HepG2 (cell line): ENCODE measurements around the gene NUP153. TPM values are rescaled to one million over a fixed set of nuclear protein-coding genes. Genes with fewer than 3 reads are reported as not detected.

Source experiments
- CTCF ChIP-seq: sonication (generic); formaldehyde crosslinking; IDR thresholded peaks from 2 replicates; pipeline ENCODE4 v1.5.0; 2020; ENCODE audit warnings: mild to moderate bottlenecking, missing genetic modification reagents, moderate library complexity
- EP300 ChIP-seq, 3 experiments: sonication (generic) in 1 of 3; formaldehyde crosslinking in 1 of 3; IDR thresholded peaks; 2 replicates each; pipeline versions ENCODE4 v1.5.1 to v1.6.1; 2011 to 2020; ENCODE audit warnings: low read depth in 2 of 3, low read length in 2 of 3, borderline replicate concordance in 1 of 3, improper control_type of control experiment in 1 of 3, mild to moderate bottlenecking in 1 of 3, missing genetic modification reagents in 1 of 3, moderate library complexity in 1 of 3
- GATA4 ChIP-seq: sonication (generic); IDR thresholded peaks from 2 replicates; pipeline ENCODE4 v1.6.1; 2016; ENCODE audit warnings: antibody characterized with exemption, low read depth, borderline replicate concordance
- HMGXB4 ChIP-seq, 2 experiments: sonication (generic) in 1 of 2; formaldehyde crosslinking in 1 of 2; IDR thresholded peaks; 2 replicates each; pipeline versions ENCODE4 v1.4.0 to v1.6.1; 2018 to 2020; ENCODE audit warnings: missing genetic modification reagents in 2 of 2, borderline replicate concordance in 1 of 2, low read depth in 1 of 2, mild to moderate bottlenecking in 1 of 2, missing biosample characterization in 1 of 2
- JDP2 ChIP-seq: sonication (generic); formaldehyde crosslinking; IDR thresholded peaks from 2 replicates; pipeline ENCODE4 v1.8.1; 2022; ENCODE audit warnings: missing genetic modification reagents, borderline replicate concordance
- SMC3 ChIP-seq: IDR thresholded peaks from 2 replicates; pipeline ENCODE4 v1.6.1; 2011; ENCODE audit warnings: low read length, improper control_type of control experiment
- ZNF564 ChIP-seq: sonication (generic); formaldehyde crosslinking; IDR thresholded peaks from 2 replicates; pipeline ENCODE4 v1.8.1; 2023; ENCODE audit warnings: mild to moderate bottlenecking, missing genetic modification reagents
- polyA plus RNA-seq, 8 experiments: library from polyadenylated mRNA; depleted of rRNA in 3 of 8; stranded (reverse) in 7 of 8; unstranded in 1 of 8; fragments of >200 nt; fragmentation: Illumina TruSeq in 4 of 8; extraction: Trizol in 4 of 8; gene quantifications; 2 replicates each; pipeline versions ENCODE4 v1.2.1 to v1.2.3, GENCODE V29; 2011 to 2016; ENCODE audit warnings: low read depth in 4 of 8, missing spikeins in 1 of 8, mixed read lengths in 1 of 8; ENCODE audit not compliant: insufficient read depth in 1 of 8
- total RNA-seq, 5 experiments: library from RNA; depleted of rRNA; stranded (reverse); fragments of >200 nt; fragmentation: Illumina TruSeq; extraction: Trizol; gene quantifications; 2 replicates each; pipeline ENCODE4 v1.2.3, GENCODE V29; 2016; ENCODE audit warnings: low read depth in 1 of 5

The NUP153 gene
- total and polyA plus RNA-seq, 2 of the 13 experiments (the other 11 are each of a cell fraction or from before 2014, with no cell fraction given): 29.8 to 55.2 TPM

GRCh38 chr6:17585766-17586490 is 120.8 kb downstream of the NUP153 start (continued):
- TF ChIP-seq ZNF564 (CRISPR knock-in tag) (no peak), CTCF (CRISPR knock-in tag) (peak; percentile 46), JDP2 (CRISPR knock-in tag) (no peak), HMGXB4 (CRISPR knock-in tag; IDR thresholded peaks at IDR 0.05; ENCODE audit: borderline replicate concordance in 1 of 2, low read depth in 1 of 2) (no peak), EP300 (IDR thresholded peaks at IDR 0.05; ENCODE audit: low read depth in 2 of 2, low read length in 2 of 2) (no peak), EP300 (CRISPR knock-in tag; IDR thresholded peaks at IDR 0.05; ENCODE audit: borderline replicate concordance) (no peak), GATA4 (no peak), SMC3 (peak; percentile 42; the same call in 1 of the 2 replicates)
- TF ChIP-seq, all 625 proteins: peak for 6
